ENCODE data around the gene PRKD1. TPM values are rescaled to one million over a fixed set of nuclear protein-coding genes. Genes with fewer than 3 reads are reported as not detected.

PRKD1 gene
- total RNA-seq, 2 donors from 2014 or later: 12.0 to 12.6 TPM

DNA sequence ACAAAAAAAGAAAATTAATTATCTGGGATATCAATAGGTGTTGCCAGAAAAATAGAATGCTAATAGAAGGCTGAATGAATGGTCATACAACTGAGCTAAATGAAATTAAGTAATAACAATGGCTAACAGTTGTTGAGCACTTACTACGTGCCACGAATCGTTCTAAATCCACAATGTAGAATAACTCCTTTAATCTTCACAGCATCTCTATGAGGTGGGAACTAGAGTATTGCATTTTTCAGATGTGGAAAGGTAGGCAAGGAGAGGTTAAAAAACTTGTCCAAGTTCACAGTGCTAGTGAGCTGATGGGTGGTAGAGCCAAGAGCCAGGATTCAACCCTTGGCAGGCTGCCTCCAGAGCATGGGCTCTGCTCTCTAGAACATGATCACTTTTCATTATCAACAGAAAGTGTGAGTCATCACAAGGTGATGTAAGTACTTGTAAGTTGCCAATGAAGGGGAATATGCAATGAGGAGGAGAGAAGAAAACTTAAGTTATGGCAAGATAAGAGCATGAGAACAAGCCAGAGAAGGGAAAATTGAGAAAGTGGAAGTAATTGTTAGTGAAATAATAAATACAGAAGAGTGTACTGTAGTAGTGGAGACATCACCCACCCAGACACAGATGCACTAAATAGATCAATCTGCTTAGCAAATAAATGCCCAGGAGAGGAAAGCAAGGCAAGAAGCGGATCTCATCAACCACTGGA lies 122.1 kb downstream of the PRKD1 start:
- WGBS, 2 experiments (ENCODE audit: insufficient coverage in 1 of 2, insufficient read length in 1 of 2): 92% methylated on average over 4 of the region's 4 CpGs; no CpG with 5 or more reads in 1 of the 2 experiments
- H3K4me3 Mint-ChIP-seq: no peak overlapping the region
- Histone ChIP-seq H3K9ac (ENCODE audit: extremely low read depth, low read length, poor library complexity, severe bottlenecking) (no peak overlapping the region), H3K4me3 (ENCODE audit: low read length) (no peak overlapping the region), H3K27ac (ENCODE audit: low read depth, low read length) (no peak overlapping the region), H3K27me3 (ENCODE audit: control insufficient read depth, insufficient read depth, low read length, poor library complexity, severe bottlenecking) (no peaks in the 10 kb centered on the region), H3K4me1 (ENCODE audit: control insufficient read depth, insufficient read depth, low read length) (no peaks in the 10 kb centered on the region), H3K36me3 (ENCODE audit: control insufficient read depth, insufficient read depth, low read length) (no peaks in the 10 kb centered on the region), H3K9me3 (ENCODE audit: control insufficient read depth, low read length) (no peaks in the 10 kb centered on the region)
- H3K27me3 Mint-ChIP-seq (ENCODE audit: insufficient read depth): no peaks in the 10 kb centered on the region
- DNase-seq: no peak
- TF ChIP-seq, protein P1, sequence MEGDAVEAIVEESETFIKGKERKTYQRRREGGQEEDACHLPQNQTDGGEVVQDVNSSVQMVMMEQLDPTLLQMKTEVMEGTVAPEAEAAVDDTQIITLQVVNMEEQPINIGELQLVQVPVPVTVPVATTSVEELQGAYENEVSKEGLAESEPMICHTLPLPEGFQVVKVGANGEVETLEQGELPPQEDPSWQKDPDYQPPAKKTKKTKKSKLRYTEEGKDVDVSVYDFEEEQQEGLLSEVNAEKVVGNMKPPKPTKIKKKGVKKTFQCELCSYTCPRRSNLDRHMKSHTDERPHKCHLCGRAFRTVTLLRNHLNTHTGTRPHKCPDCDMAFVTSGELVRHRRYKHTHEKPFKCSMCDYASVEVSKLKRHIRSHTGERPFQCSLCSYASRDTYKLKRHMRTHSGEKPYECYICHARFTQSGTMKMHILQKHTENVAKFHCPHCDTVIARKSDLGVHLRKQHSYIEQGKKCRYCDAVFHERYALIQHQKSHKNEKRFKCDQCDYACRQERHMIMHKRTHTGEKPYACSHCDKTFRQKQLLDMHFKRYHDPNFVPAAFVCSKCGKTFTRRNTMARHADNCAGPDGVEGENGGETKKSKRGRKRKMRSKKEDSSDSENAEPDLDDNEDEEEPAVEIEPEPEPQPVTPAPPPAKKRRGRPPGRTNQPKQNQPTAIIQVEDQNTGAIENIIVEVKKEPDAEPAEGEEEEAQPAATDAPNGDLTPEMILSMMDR (conservative IDR thresholded peaks at IDR 0.05): no peak
- no peak overlapping the region for H3K27ac Mint-ChIP-seq
- no peaks in the 10 kb centered on the region for H3K9me3 Mint-ChIP-seq
- no peaks in the 10 kb centered on the region for H3K36me3 Mint-ChIP-seq (ENCODE audit: low read depth)
- peaks cover 12% of the 10 kb centered on the region for H3K4me1 Mint-ChIP-seq

DNA sequence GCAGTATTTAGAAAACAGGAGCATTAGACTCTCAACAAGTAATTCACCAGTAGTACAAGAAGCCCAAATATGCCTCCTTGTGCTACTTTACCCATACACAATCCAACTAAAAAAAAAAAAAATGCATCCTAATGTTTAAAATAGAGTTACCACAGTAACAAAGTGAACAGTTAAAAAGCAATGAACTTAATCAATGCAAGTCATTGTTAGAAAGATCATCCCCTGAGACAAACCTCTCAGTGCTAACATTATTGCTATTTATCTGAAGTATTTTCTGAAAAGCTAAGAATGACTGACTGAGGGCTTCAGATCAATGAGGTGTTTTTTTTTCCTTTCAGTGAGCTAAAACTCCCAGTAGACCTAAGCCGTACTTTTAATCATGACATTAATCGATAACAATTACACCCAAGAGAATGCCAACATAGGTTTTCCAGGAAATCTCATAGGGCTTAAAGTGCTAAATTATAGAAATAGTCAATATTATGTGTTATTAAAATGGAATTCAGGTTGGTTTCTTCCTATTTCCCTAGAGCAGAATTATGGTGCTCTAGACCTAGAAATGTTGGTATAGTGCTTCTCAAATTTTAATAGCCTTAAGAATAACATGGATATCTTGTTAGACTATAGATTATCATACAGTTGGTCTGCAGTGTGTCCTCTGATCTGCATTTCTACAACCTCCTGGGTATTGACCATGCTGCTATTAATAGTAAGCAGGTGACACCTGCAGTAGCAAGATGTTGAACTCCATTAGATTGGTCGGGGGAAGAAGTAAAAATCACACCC lies 123.0 kb downstream of the PRKD1 start:
- no peaks in the 10 kb centered on the region for H3K9me3 Mint-ChIP-seq
- H3K4me1 ChIP-seq (ENCODE audit: control insufficient read depth, insufficient read depth, low read length): no peaks in the 10 kb centered on the region
- no peak overlapping the region for H3K27ac ChIP-seq (ENCODE audit: low read depth, low read length)
- H3K36me3 ChIP-seq (ENCODE audit: control insufficient read depth, insufficient read depth, low read length): no peaks in the 10 kb centered on the region
- TF ChIP-seq, protein P1 (conservative IDR thresholded peaks at IDR 0.05): no peak
- H3K9ac ChIP-seq (ENCODE audit: extremely low read depth, low read length, poor library complexity, severe bottlenecking): no peak overlapping the region
- H3K9me3 ChIP-seq (ENCODE audit: control insufficient read depth, low read length): no peaks in the 10 kb centered on the region
- H3K27ac Mint-ChIP-seq: no peak overlapping the region
- H3K27me3 ChIP-seq (ENCODE audit: control insufficient read depth, insufficient read depth, low read length, poor library complexity, severe bottlenecking): no peaks in the 10 kb centered on the region
- 90% methylated on average over 3 of the region's 3 CpGs; no CpG with 5 or more reads in 1 of the 2 experiments for WGBS, 2 experiments (ENCODE audit: insufficient coverage in 1 of 2, insufficient read length in 1 of 2)
- no peaks in the 10 kb centered on the region for H3K36me3 Mint-ChIP-seq (ENCODE audit: low read depth)
- no peak overlapping the region for H3K4me3 Mint-ChIP-seq
- no peak for DNase-seq
- no peaks in the 10 kb centered on the region for H3K27me3 Mint-ChIP-seq (ENCODE audit: insufficient read depth)
- H3K4me1 Mint-ChIP-seq: peaks cover 12% of the 10 kb centered on the region
- no peak overlapping the region for H3K4me3 ChIP-seq (ENCODE audit: low read length)

DNA sequence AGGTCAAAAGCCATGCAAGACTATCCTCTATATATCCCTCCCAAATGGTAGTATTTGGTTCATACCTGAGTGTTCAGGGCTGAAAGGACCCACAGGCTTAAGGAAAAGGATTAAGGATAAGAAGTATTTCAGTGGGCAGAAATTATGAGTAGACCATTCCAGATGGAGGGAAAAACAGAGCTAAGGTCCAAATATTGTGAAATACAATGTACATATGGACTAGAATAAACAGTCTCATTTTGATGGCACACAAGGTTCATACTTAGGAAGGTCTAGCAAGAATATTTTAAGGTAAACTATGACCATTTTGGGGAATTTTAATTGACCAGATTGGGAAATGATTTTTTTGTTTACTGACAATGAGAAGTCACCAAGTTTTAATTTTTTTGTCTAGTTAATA lies 124.6 kb downstream of the PRKD1 start:
- H3K4me3 Mint-ChIP-seq: no peak overlapping the region
- H3K36me3 Mint-ChIP-seq (ENCODE audit: low read depth): no peaks in the 10 kb centered on the region
- no peaks in the 10 kb centered on the region for H3K9me3 ChIP-seq (ENCODE audit: control insufficient read depth, low read length)
- no peaks in the 10 kb centered on the region for H3K27me3 ChIP-seq (ENCODE audit: control insufficient read depth, insufficient read depth, low read length, poor library complexity, severe bottlenecking)
- no peaks in the 10 kb centered on the region for H3K4me1 ChIP-seq (ENCODE audit: control insufficient read depth, insufficient read depth, low read length)
- H3K4me1 Mint-ChIP-seq: peaks cover 16% of the 10 kb centered on the region
- H3K27ac ChIP-seq (ENCODE audit: low read depth, low read length): no peak overlapping the region
- no peak overlapping the region for H3K9ac ChIP-seq (ENCODE audit: extremely low read depth, low read length, poor library complexity, severe bottlenecking)
- DNase-seq: no peak
- TF ChIP-seq, protein P1 (conservative IDR thresholded peaks at IDR 0.05): no peak
- no peak overlapping the region for H3K27ac Mint-ChIP-seq
- no peaks in the 10 kb centered on the region for H3K27me3 Mint-ChIP-seq (ENCODE audit: insufficient read depth)
- H3K4me3 ChIP-seq (ENCODE audit: low read length): no peak overlapping the region
- H3K36me3 ChIP-seq (ENCODE audit: control insufficient read depth, insufficient read depth, low read length): no peaks in the 10 kb centered on the region
- H3K9me3 Mint-ChIP-seq: no peaks in the 10 kb centered on the region
